Measurements from ENCODE around the gene C5orf22.
"Not testable (repeated sequence)": the region's sequence is repeated elsewhere in the genome, so short reads cannot be mapped to it uniquely, and the experiment has no call there.

C5orf22 gene

GRCh38 chr5:31563216-31563615 is 31.1 kb downstream of the C5orf22 start:
- no peaks in the 10 kb centered on the region for H3K27me3 ChIP-seq (ENCODE audit: control insufficient read depth, low read length)
- no peak overlapping the region for H3K27ac ChIP-seq (ENCODE audit: low read depth, low read length)
- H3K9me3 ChIP-seq (ENCODE audit: control insufficient read depth, insufficient read depth, low read length), result peaks cover 9% of the 10 kb centered on the region; the same call in 1 of the 2 replicates
- no peak overlapping the region for H3K4me3 ChIP-seq (ENCODE audit: low read length)
- no peaks in the 10 kb centered on the region for H3K4me1 ChIP-seq (ENCODE audit: control insufficient read depth, low read length)
- H3F3A ChIP-seq (ENCODE audit: control insufficient read depth, insufficient read depth), result no peaks in the 10 kb centered on the region
- H3K36me3 ChIP-seq (ENCODE audit: control insufficient read depth, low read length), result no peaks in the 10 kb centered on the region
- H4K20me1 ChIP-seq (ENCODE audit: control insufficient read depth, insufficient read depth, low read depth, low read length), result no peaks in the 10 kb centered on the region
- TF ChIP-seq EZH2phosphoT487 (IDR thresholded peaks at IDR 0.05; ENCODE audit: borderline replicate concordance, low read length) (no peak), CTCF (IDR thresholded peaks at IDR 0.05; ENCODE audit: low read depth, low read length, poor library complexity, severe bottlenecking) (no peak)
- H3K9me2 ChIP-seq (replicated peaks; ENCODE audit: control insufficient read depth, low read length), result no peaks in the 10 kb centered on the region
- no peak overlapping the region for H3K4me2 ChIP-seq (ENCODE audit: low read length)
- H3K79me2 ChIP-seq (ENCODE audit: control insufficient read depth, low read length), result no peaks in the 10 kb centered on the region

- not testable (repeated sequence) for H4K20me1 ChIP-seq (ENCODE audit: control insufficient read depth, insufficient read depth, low read depth, low read length); H3K27me3 ChIP-seq (ENCODE audit: control insufficient read depth, low read length); H3K36me3 ChIP-seq (ENCODE audit: control insufficient read depth, low read length); H3K9me3 ChIP-seq (ENCODE audit: control insufficient read depth, insufficient read depth, low read length); H3K4me1 ChIP-seq (ENCODE audit: control insufficient read depth, low read length); H3K27ac ChIP-seq (ENCODE audit: low read depth, low read length); H3K4me3 ChIP-seq (ENCODE audit: low read length); H3K9me2 ChIP-seq (replicated peaks; ENCODE audit: control insufficient read depth, low read length); H3K79me2 ChIP-seq (ENCODE audit: control insufficient read depth, low read length); H3K4me2 ChIP-seq (ENCODE audit: low read length); H3F3A ChIP-seq (ENCODE audit: control insufficient read depth, insufficient read depth)
Measured at GRCh38 chr5:31566362-31566761, 34.3 kb downstream of the C5orf22 start.

- TF ChIP-seq EZH2phosphoT487 (IDR thresholded peaks at IDR 0.05; ENCODE audit: borderline replicate concordance, low read length) (no peak), CTCF (IDR thresholded peaks at IDR 0.05; ENCODE audit: low read depth, low read length, poor library complexity, severe bottlenecking) (no peak)
- H3K79me2 ChIP-seq (ENCODE audit: control insufficient read depth, low read length), result no peaks in the 10 kb centered on the region
- H4K20me1 ChIP-seq (ENCODE audit: control insufficient read depth, insufficient read depth, low read depth, low read length), result no peaks in the 10 kb centered on the region
- H3K9me3 ChIP-seq (ENCODE audit: control insufficient read depth, insufficient read depth, low read length), result peaks cover 9% of the 10 kb centered on the region; the same call in 1 of the 2 replicates
- no peak overlapping the region for H3K4me3 ChIP-seq (ENCODE audit: low read length)
- no peaks in the 10 kb centered on the region for H3K36me3 ChIP-seq (ENCODE audit: control insufficient read depth, low read length)
- H3K4me2 ChIP-seq (ENCODE audit: low read length), result no peak overlapping the region
- H3K9me2 ChIP-seq (replicated peaks; ENCODE audit: control insufficient read depth, low read length), result no peaks in the 10 kb centered on the region
- H3K27me3 ChIP-seq (ENCODE audit: control insufficient read depth, low read length), result no peaks in the 10 kb centered on the region; the same call in 1 of the 2 replicates
- no peaks in the 10 kb centered on the region for H3F3A ChIP-seq (ENCODE audit: control insufficient read depth, insufficient read depth)
- H3K4me1 ChIP-seq (ENCODE audit: control insufficient read depth, low read length), result no peaks in the 10 kb centered on the region
- H3K27ac ChIP-seq (ENCODE audit: low read depth, low read length), result no peak overlapping the region
Measured at GRCh38 chr5:31568302-31568835, 36.3 kb downstream of the C5orf22 start.

GRCh38 chr5:31569068-31569467 is 37.0 kb downstream of the C5orf22 start:
- no peak overlapping the region for H3K4me3 ChIP-seq (ENCODE audit: low read length)
- no peak for TF ChIP-seq CTCF (IDR thresholded peaks at IDR 0.05; ENCODE audit: low read depth, low read length, poor library complexity, severe bottlenecking)
- no peak for TF ChIP-seq EZH2phosphoT487 (IDR thresholded peaks at IDR 0.05; ENCODE audit: borderline replicate concordance, low read length)
- no peak overlapping the region for H3K27ac ChIP-seq (ENCODE audit: low read depth, low read length)
- no peaks in the 10 kb centered on the region for H4K20me1 ChIP-seq (ENCODE audit: control insufficient read depth, insufficient read depth, low read depth, low read length)
- H3K27me3 ChIP-seq (ENCODE audit: control insufficient read depth, low read length), result no peaks in the 10 kb centered on the region; the same call in 1 of the 2 replicates
- H3K4me2 ChIP-seq (ENCODE audit: low read length), result no peak overlapping the region
- peaks cover 9% of the 10 kb centered on the region; the same call in 1 of the 2 replicates for H3K9me3 ChIP-seq (ENCODE audit: control insufficient read depth, insufficient read depth, low read length)
- no peaks in the 10 kb centered on the region for H3K36me3 ChIP-seq (ENCODE audit: control insufficient read depth, low read length)
- no peaks in the 10 kb centered on the region for H3F3A ChIP-seq (ENCODE audit: control insufficient read depth, insufficient read depth)
- H3K9me2 ChIP-seq (replicated peaks; ENCODE audit: control insufficient read depth, low read length), result no peaks in the 10 kb centered on the region
- no peaks in the 10 kb centered on the region for H3K4me1 ChIP-seq (ENCODE audit: control insufficient read depth, low read length)
- H3K79me2 ChIP-seq (ENCODE audit: control insufficient read depth, low read length), result no peaks in the 10 kb centered on the region

Data from DOHH2 (cell line).